Neural progenitor cell (in vitro differentiated cells): ENCODE results near the gene FAF1. TPM values are rescaled to one million over a fixed set of nuclear protein-coding genes. Genes with fewer than 3 reads are reported as not detected.

Experiments
- DNase-seq: peaks from one replicate; pipeline ENCODE4 v3.0.0-alpha.2; 2016; ENCODE audit warnings: low spot score
- H2AFZ ChIP-seq: fragments of 200-600 bp; sonication (generic); replicated peaks from 2 replicates; pipeline ENCODE4 v1.6.1; 2016; ENCODE audit warnings: antibody characterized with exemption
- H3F3A ChIP-seq: fragments of 200-600 bp; sonication (generic); 2 replicates; pipeline ENCODE4 v1.6.1; 2016; ENCODE audit warnings: antibody characterized with exemption, low read depth
- H3K27ac ChIP-seq: fragments of 200-600 bp; sonication (generic); 2 replicates; pipeline ENCODE4 v1.5.1; 2016; ENCODE audit warnings: mild to moderate bottlenecking
- H3K27me3 ChIP-seq: fragments of 200-600 bp; sonication (generic); 2 replicates; pipeline ENCODE4 v1.6.1; 2016; ENCODE audit warnings: mild to moderate bottlenecking, moderate library complexity
- H3K36me3 ChIP-seq: fragments of 200-600 bp; sonication (generic); 2 replicates; pipeline ENCODE4 v1.5.1; 2016
- H3K4me1 ChIP-seq: fragments of 200-600 bp; sonication (generic); 2 replicates; pipeline ENCODE4 v1.6.1; 2016; ENCODE audit warnings: mixed run types
- H3K4me2 ChIP-seq: fragments of 200-600 bp; sonication (generic); 2 replicates; pipeline ENCODE4 v1.6.1; 2016
- H3K4me3 ChIP-seq: fragments of 200-600 bp; sonication (generic); 2 replicates; pipeline ENCODE4 v1.5.1; 2016
- H3K79me2 ChIP-seq: fragments of 200-600 bp; sonication (generic); 2 replicates; pipeline ENCODE4 v1.6.1; 2016; ENCODE audit warnings: low read depth
- H3K9ac ChIP-seq: fragments of 200-600 bp; sonication (generic); 2 replicates; pipeline ENCODE4 v1.6.1; 2016
- H3K9me3 ChIP-seq: fragments of 200-600 bp; sonication (generic); 2 replicates; pipeline ENCODE4 v1.5.1; 2016; ENCODE audit warnings: low read depth
- H4K20me1 ChIP-seq: fragments of 200-600 bp; sonication (generic); 2 replicates; pipeline ENCODE4 v1.6.1; 2016; ENCODE audit warnings: low read depth
- H3K27ac Mint-ChIP-seq: 3 replicates; pipeline ENCODE4 v1.8.0; 2021; ENCODE audit warnings: mixed read lengths
- H3K27me3 Mint-ChIP-seq: 2 replicates; pipeline ENCODE4 v1.8.0; 2022; ENCODE audit warnings: low read depth, mild to moderate bottlenecking, inconsistent platforms, moderate library complexity, mixed read lengths; ENCODE audit not compliant: insufficient read depth
- H3K36me3 Mint-ChIP-seq: 3 replicates; pipeline ENCODE4 v1.8.0; 2021; ENCODE audit warnings: mixed read lengths
- H3K4me1 Mint-ChIP-seq: 3 replicates; pipeline ENCODE4 v1.8.0; 2021; ENCODE audit warnings: mixed read lengths
- H3K4me3 Mint-ChIP-seq: 3 replicates; pipeline ENCODE4 v1.8.0; 2021; ENCODE audit warnings: mild to moderate bottlenecking, moderate library complexity, mixed read lengths
- H3K9me3 Mint-ChIP-seq: 3 replicates; pipeline ENCODE4 v1.8.0; 2020; ENCODE audit warnings: mixed read lengths
- CTCF ChIP-seq: fragments of 200-600 bp; sonication (generic); IDR thresholded peaks from 2 replicates; pipeline ENCODE4 v1.5.1; 2017; ENCODE audit warnings: antibody characterized with exemption, mild to moderate bottlenecking
- EZH2 ChIP-seq: fragments of 200-600 bp; sonication (generic); IDR thresholded peaks from 2 replicates; pipeline ENCODE4 v1.6.1; 2017; ENCODE audit warnings: antibody characterized with exemption, mild to moderate bottlenecking, moderate library complexity
- EZH2phosphoT487 ChIP-seq: fragments of 200-600 bp; sonication (generic); IDR thresholded peaks from 2 replicates; pipeline ENCODE4 v1.6.1; 2017; ENCODE audit warnings: antibody characterized with exemption
- total RNA-seq: library from RNA; depleted of rRNA; stranded (reverse); fragments of >200 nt; gene quantifications from 2 replicates; pipeline ENCODE4 v1.2.3, GENCODE V29; 2015; ENCODE audit warnings: low replicate concordance

FAF1 gene
- total RNA-seq, 1 donor from 2014 or later = 103 TPM

- no peaks in the 10 kb centered on the region for H4K20me1 ChIP-seq
- TF ChIP-seq CTCF (peak; percentile 15), EZH2phosphoT487 (no peak)
- H3K36me3 ChIP-seq = no peaks in the 10 kb centered on the region
- H3K79me2 ChIP-seq = no peaks in the 10 kb centered on the region
- no peaks in the 10 kb centered on the region for H3K9me3 Mint-ChIP-seq
- no peak overlapping the region for H3K4me3 Mint-ChIP-seq
- H3K4me3 ChIP-seq = no peak overlapping the region
- H3K4me1 Mint-ChIP-seq = no peaks in the 10 kb centered on the region
- no peak overlapping the region for H3K27ac Mint-ChIP-seq
- H2AFZ ChIP-seq = no peak overlapping the region
- H3K4me2 ChIP-seq = no peak overlapping the region
- no peak for DNase-seq
- H3K27me3 ChIP-seq = peaks cover 17% of the 10 kb centered on the region
- no peak overlapping the region for H3K9ac ChIP-seq
- H3K9me3 ChIP-seq = no peaks in the 10 kb centered on the region
- H3K27ac ChIP-seq = no peak overlapping the region
- peaks cover 2% of the 10 kb centered on the region for H3K36me3 Mint-ChIP-seq
- H3F3A ChIP-seq = no peaks in the 10 kb centered on the region
- peaks cover 6% of the 10 kb centered on the region for H3K27me3 Mint-ChIP-seq
- no peaks in the 10 kb centered on the region for H3K4me1 ChIP-seq
These were observed 521.1 kb downstream of the FAF1 start for GRCh38 chr1:50438945-50439344.

- H3K4me1 ChIP-seq = no peaks in the 10 kb centered on the region
- no peak overlapping the region for H3K4me3 Mint-ChIP-seq
- H3K9me3 Mint-ChIP-seq = no peaks in the 10 kb centered on the region
These were observed 523.6 kb downstream of the FAF1 start for GRCh38 chr1:50436489-50436888.

DNA sequence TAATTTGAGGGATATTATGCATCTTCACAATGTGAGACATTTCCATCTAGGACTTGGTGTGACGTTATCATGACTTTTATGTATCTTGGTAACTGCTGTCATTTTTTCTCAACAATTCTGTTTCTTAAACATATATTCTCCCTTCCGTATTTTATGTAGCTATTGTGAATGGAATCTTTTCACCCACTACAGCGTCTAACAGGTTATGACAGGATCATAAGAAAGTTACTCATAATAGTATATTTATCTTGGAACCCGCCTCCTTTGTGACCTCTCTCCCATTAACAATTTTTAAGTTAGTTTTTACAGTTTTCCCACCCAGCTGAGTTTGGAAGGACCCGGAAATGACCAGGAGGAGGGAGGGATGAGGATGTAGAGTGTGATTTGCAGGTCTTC lies 530.1 kb downstream of the FAF1 start:
- no peak overlapping the region for H3K9ac ChIP-seq
- Mint-ChIP-seq H3K36me3 (no peaks in the 10 kb centered on the region), H3K27ac (no peak overlapping the region), H3K27me3 (peaks cover 73% of the 10 kb centered on the region), H3K9me3 (peaks cover 2% of the 10 kb centered on the region), H3K4me1 (peaks cover 25% of the 10 kb centered on the region), H3K4me3 (no peak overlapping the region)
- H4K20me1 ChIP-seq = peaks cover 63% of the 10 kb centered on the region
- H3K9me3 ChIP-seq = no peaks in the 10 kb centered on the region
- H3F3A ChIP-seq = peaks cover 24% of the 10 kb centered on the region
- H3K4me2 ChIP-seq = peak overlapping the region; percentile 69
- TF ChIP-seq EZH2 (no peak), CTCF (no peak), EZH2phosphoT487 (peak; percentile 6)
- no peak overlapping the region for H3K27ac ChIP-seq
- no peak overlapping the region for H2AFZ ChIP-seq
- H3K4me1 ChIP-seq = peaks cover 23% of the 10 kb centered on the region
- peak overlapping the region; percentile 35 for H3K4me3 ChIP-seq
- H3K36me3 ChIP-seq = no peaks in the 10 kb centered on the region
- H3K27me3 ChIP-seq = peaks cover 100% of the 10 kb centered on the region
- DNase-seq = no peak
- H3K79me2 ChIP-seq = no peaks in the 10 kb centered on the region

More at GRCh38 chr1:50436489-50436888, 523.6 kb downstream of the FAF1 start:
- Mint-ChIP-seq H3K36me3 (peaks cover 2% of the 10 kb centered on the region), H3K27ac (no peak overlapping the region), H3K27me3 (peaks cover 15% of the 10 kb centered on the region), H3K4me1 (no peaks in the 10 kb centered on the region)
- no peak overlapping the region for H3K27ac ChIP-seq
- no peak for TF ChIP-seq EZH2phosphoT487
- no peak for TF ChIP-seq EZH2
- TF ChIP-seq CTCF = no peak
- no peak overlapping the region for H3K4me2 ChIP-seq
- peaks cover under 1% of the 10 kb centered on the region for H4K20me1 ChIP-seq
- DNase-seq = no peak
- H3K9me3 ChIP-seq = no peaks in the 10 kb centered on the region
- H3F3A ChIP-seq = no peaks in the 10 kb centered on the region
- H3K36me3 ChIP-seq = no peaks in the 10 kb centered on the region
- peaks cover 41% of the 10 kb centered on the region for H3K27me3 ChIP-seq
- H3K79me2 ChIP-seq = no peaks in the 10 kb centered on the region
- no peak overlapping the region for H3K9ac ChIP-seq
- no peak overlapping the region for H3K4me3 ChIP-seq
- H2AFZ ChIP-seq = no peak overlapping the region
